GM18507 (cell line): ENCODE results near the gene MED25.
"Not testable (repeated sequence)": the region's sequence is repeated elsewhere in the genome, so short reads cannot be mapped to it uniquely, and the experiment has no call there.

Experiments used
- DNase-seq: peaks from one replicate; pipeline ENCODE4 v3.0.0; 2011; ENCODE audit warnings: low read depth; ENCODE audit not compliant: insufficient read length; ENCODE audit errors: extremely low spot score
- FAIRE-seq: peaks from 2 replicates; lab custom pipeline; 2011; peaks lifted over from hg19 to GRCh38; lab: Jason Lieb, UNC

The MED25 gene

DNA sequence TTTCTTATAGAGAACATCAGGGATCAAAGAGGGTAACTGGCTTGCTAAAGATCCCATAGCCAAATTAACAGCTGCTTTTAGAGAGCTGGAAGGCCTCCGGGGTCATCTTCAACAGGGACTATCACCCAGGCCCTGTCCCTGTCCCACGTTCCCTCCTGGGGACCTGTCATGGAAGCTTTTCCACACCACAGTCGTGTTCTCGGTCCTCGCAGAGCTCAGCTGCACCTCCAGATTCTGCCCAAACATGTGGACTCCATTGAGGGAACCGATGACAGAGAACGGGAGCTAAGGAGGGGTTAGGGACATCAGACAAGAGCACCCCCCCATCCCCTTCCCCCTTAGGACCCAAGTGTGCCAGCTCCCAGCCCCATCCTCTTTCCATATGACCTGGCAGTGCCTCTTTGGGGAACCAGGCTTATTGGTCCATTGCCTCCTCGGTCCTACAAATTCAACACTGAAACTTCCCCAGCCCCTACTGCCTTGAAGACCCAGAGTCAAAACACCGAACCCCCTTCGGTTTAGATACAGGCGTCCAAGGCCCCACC is 5.6 kb upstream of the MED25 start:
- FAIRE-seq (no peak), DNase-seq (no peak)

DNA sequence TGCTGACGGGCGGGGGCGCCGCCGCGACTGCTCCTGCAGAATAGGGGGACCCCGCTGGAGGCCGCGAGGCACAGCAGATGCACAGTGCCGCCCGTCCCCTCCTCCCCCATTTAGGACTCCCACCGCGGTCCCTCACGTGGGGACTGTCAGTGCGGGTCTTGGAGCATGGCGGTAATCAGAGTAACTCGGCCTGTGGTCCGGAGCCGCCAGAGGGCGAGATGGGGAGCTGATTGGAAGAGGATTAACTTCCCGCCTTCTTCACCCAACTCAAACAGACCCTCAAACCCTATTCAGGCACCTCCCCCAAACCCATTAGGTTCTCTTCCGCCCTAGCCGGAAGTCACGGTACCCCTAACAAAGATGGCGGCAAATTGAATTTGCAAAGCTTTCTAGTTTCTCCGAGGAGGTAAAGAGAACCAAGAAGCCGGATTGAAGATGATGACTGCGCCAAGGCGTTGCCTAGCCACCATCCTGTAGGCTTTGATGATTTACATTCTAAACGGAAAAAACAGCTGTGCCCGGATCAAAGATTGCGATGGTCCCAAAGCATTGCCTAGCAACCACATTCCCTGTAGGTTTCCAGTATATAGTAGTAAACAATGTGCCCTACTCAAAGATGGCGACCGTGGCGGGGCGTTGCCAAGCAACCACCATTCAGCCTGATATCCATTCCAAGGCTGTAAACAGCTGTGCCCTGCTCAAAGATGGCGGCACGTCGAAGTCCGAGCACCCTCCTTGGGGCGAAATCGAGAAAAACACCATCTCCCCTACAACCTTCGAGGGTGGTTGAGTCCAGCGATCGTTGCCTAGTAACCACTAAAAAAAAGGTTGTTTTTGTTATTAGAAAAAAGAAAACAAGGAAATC is 4.9 kb upstream of the MED25 start, which contains the start of gene FUZ:
Gene FUZ (minus strand): TSS at position 296 of the 865 bp plus-strand sequence. CDS start 186 bp downstream, at position 110.
- DNase-seq (peak; percentile 78), FAIRE-seq (peak; percentile 97)

DNA sequence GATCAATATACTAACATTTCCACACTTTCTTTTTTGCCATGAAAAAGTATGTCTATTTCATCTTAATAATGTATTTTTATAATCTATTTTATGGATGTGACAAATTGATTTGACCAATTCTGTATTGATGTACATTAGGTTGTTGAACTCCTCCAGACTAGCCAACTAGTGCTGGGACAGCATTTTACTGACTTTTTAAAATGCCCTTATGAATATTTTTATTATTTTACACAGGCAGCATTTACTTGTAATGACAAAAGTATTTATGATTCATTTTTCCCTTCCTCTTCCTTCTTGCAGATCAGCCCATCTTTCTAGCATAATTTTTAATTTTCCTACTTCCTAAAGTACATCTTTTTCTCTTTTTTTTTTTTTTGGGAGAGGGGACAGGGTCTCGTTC is 4.1 kb upstream of the MED25 start:
- no peak for DNase-seq
- FAIRE-seq, result no peak

DNA sequence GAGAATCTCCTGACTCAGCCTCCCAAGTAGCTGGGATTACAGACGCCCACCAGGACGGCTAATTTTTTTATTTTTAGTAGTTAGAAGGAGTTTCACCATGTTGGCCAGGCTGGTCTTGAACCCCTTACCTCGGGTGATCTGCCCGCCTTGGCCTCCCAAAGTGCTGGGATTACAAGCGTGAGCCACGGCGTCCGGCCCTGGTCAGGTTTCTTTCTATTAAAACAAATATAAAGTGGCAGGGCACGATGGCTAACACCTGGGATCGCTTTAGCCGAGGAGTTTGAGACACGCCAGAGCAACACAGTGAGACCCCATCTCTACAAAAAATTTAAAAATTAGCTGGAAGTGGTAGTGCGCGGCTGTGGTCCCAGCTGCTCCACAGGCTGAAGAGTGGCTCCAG is 1.5 kb upstream of the MED25 start:
- no peak for FAIRE-seq
- DNase-seq, result no peak

DNA sequence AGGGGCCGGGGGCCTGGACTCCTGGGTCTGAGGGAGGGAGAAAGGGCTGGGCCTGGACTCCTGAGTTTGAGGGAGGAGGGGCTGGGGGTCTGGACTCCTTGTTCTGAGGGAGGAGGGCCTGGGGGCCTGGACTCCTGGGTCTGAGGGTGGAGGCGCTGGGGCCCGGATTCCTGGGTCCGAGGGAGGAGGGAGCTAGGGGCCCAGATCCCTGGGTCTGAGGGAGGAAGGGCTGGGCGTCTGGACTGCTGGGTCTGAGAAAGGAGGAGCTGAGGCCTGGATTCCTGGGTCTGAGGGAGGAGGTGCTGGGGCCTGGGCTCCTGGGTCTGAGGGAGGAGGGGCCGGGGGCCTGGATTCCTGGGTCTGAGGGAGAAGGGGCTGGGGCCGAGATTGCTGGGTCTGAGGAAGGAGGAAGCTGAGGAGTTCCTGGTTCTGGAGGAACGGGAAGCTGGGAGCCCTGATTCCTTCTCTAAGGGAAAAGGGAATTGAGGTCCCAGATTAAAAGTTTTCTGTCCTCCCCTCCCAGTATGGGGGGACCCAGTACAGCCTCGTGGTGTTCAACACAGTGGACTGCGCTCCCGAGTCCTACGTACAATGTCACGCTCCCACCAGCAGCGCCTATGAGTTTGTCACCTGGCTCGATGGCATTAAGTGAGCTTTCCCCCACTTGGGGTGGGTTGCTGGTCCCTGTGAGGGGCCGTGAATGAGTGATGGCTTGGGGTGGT is 721 bp downstream of the MED25 start:
- FAIRE-seq (no peak), DNase-seq (no peak)

DNA sequence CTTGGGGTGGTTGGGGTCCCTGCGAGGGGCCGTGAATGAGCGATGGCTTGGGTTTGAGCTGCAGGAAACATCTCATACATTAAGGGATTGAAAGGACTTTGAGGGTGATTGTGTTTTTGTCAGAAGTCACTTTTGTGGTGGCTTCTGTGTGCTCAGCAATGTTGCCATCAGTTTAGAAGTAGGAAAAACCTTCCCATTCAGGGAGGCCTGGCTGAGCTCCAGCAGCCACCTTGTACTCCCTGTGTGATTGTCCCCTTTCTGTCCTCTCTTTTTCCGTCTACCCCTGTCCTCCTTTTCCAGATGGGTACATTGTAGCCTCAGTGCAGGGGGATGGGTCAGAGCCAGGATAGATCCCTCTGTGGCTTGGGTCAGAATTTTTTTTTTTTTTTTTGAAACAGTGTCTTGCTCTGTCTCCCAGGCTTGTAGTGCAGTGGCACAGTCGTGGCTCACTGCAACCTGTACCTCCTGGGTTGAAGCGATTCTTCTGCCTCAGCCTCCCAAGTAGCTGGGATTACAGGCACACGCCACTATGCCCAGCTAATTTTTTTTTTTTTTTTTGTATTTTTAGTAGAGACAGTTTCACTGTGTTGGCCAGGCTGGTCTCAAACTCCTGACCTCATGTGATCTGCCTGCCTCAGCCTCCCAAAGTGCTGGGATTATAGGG is 1.5 kb downstream of the MED25 start:
- not testable (repeated sequence) for DNase-seq, FAIRE-seq

DNA sequence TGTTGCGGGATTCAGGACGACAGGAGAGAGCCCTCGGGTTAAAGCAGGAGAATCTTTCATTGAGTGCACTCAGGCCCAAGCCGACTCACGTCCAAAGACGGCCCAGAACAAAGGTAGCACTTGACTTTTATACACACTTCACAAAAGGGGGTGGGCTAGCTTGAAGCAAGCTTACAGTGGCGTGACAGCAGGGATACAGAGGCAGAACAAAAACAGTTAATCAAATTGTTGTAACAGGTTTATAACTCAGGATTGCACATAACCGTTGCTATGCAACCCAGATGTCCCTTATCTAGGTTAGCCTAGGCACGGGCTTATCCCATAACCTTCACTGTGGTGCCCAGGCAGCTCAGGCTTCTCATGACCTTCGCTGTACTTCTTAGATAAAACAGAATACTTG is 2.0 kb downstream of the MED25 start:
- no peak for DNase-seq

DNA sequence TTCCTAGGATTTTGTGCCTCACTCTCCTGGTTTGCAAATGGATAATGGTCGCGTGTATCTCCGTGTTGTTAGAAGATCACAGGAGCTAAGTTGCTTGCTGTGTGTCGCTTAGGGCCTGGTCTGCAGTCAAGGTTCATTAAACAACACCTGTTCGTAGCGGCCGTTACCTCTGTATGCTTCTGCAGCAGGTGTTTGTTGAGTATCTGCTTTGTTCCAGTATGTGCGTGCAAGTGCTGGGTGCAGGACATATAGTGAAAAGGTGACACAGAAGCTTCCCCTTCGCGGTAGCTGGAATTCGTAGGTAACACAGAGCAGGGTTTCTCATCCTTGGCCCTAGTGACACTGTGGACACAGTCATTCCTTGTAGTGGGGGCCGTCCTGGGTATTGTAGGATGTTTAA is 5.4 kb downstream of the MED25 start:
- DNase-seq, result no peak

More for the DNA sequence above, 2.0 kb downstream of the MED25 start:
- FAIRE-seq, result no peak

DNA sequence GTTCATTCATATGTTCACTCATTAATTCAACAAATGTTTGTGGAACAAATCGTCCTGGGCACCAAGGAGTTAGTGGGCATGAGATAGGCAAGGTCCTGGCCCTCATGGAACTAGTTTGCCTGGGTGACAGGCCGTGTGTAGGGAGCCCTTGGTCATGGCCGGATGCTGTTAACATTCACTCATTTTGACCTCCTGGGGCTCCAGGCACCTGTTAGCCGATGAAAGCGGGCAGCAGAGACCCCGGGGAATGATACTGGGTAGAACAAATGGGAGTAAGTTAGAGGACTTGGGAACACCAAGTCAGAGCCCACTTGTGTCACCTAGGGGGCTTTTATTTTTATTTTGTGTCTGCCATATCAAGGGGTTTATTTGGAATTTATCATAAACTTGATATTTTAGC is 6.6 kb downstream of the MED25 start:
- FAIRE-seq (no peak), DNase-seq (no peak)

More for the DNA sequence above, 5.4 kb downstream of the MED25 start:
- FAIRE-seq, result no peak

DNA sequence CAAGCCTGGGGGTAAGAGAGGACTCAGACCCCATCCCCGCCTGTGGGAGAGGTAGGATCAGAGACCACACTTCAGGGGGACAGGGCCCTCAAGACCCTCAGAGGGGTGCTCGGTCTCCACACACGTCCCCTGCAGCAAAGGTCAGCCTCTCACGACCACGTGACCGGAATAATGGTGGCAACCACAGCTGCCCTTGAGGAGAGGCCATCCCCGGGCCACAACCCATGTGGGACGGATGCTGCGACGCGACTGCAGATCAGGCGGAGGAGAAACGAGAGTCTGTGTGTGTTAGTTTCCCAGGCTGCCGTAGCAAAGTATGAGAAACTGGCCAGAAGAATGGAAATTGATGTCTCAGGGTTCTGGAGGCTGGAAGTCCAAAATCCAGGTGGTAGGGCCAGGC is 8.9 kb downstream of the MED25 start:
- DNase-seq (no peak), FAIRE-seq (no peak)

DNA sequence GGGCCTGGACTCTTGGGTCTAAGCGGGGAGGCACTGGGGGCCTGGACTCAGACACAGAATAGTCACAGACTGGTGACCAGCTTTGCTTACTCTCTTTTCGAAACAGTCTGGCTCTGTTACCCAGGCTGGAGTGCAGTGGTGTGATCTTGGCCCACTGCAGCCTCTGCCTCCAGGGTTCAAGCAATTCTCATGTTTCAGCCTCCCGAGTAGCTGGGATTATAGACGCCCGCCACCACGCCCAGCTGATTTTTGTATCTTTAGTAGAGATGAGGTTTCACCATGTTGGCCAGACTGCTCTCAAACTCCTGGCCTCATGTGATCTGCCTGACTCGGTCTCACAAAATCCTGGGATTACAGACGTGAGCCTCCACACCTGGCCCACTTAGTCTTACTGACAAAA is 11.1 kb downstream of the MED25 start:
- no peak for DNase-seq
- no peak for FAIRE-seq

DNA sequence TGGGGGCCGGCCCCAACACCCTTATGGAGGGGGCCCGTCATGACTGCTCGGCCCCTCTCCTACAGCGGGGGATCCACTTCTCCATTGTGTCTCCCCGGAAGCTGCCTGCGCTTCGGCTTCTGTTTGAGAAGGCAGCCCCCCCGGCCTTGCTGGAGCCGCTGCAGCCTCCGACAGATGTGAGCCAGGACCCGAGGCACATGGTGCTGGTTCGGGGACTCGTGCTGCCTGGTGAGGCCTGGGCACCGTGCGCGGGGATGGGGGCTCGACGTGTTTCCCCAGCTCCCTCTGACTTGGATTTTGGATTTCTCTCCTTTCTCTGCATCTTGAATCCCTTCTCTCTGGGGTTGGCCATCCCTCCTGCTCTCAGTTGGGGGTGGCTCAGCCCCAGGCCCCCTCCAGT is 11.6 kb downstream of the MED25 start:
- no peak for FAIRE-seq
- no peak for DNase-seq

DNA sequence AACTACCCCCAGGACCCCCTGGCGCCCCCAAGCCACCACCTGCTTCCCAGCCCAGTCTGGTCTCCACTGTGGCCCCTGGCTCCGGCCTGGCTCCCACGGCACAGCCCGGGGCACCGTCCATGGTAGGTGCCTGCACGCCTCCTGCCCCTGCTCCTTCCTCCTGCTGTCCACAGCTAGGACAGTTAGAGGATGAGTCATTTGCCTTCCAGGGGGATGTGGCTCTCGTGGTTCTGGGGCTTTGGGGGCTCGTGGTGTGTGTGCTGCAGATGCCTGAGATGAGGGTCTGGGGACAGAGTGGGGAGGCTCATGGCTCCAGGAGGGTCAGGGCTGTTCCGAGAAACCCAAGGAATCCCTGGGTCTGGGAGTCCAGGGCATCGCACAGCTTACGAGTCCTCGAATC is 12.7 kb downstream of the MED25 start:
- DNase-seq, result no peak
- FAIRE-seq, result no peak

DNA sequence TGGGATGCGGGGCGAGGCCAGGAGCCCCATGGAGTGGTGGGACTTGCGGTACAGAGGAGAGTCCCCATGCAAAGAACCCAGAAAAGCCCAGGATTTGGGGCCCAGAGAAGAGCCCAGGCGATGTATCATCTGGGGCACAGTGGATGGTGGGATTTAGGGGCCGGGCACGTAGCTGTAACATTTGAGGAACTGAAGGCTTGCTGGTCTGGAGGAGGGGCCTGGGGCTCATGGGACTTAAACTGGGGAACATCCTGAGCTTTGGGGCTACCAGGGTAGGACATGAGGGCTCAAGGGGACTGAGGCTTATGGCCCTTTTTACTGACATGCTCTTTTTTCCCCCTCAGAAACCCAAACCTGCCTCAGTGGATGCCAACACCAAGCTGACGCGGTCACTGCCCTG is 13.5 kb downstream of the MED25 start:
- FAIRE-seq (no peak), DNase-seq (no peak)

DNA sequence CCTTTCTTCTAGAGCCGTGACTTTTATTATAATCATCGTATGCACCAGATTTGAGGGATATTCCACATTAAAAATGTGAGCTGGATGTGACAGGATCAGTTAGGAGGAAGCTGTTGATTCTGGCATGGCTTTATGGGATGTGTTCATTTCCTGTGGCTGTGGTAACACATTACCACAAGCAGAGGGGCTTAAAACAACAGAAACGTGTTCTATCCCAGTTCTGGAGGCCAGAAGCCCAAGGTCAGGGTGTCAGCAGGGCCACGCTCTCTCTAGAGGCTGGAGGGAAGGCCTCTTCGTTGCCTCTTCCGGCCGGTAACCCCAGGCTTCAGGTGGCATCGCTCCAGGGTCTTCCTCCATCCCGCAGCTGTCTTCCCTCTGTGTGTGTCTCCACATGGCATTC is 14.5 kb downstream of the MED25 start:
- DNase-seq, result no peak
- FAIRE-seq, result no peak

DNA sequence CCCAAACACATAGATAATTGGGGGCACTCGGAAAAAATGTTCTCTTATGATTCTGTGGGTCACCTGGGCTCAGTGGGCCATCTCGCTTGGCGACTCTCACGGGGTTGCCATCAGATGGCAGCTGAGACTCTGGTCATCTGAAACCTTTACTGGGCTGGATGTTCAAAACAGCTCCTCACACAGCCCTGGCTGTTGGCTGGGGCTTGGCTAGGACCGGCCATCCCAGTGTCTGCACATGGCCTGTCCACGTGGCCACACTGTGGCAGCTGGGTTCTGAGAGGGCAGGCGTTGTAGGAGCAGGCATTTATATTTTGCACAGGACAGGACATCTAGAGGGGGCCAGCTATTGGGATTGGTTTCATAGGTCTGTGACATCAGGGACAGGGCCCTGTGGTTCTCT is 15.5 kb downstream of the MED25 start:
- no peak for FAIRE-seq
- no peak for DNase-seq

DNA sequence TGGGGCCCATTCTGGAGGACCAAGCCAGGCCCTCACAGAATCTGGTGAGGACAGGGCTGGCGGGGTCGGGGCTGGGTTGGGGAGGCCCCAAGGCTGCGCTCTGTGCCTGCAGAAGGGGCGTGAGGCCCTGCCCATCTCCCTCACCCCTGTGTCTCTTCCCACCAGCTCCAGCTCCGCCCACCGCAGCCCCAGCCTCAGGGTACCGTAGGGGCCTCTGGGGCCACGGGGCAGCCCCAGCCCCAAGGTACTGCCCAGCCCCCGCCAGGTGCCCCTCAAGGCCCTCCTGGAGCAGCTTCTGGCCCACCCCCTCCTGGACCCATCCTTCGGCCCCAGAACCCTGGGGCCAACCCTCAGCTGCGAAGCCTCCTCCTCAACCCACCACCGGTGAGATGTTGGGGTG is 17.5 kb downstream of the MED25 start:
- no peak for FAIRE-seq
- DNase-seq, result no peak

DNA sequence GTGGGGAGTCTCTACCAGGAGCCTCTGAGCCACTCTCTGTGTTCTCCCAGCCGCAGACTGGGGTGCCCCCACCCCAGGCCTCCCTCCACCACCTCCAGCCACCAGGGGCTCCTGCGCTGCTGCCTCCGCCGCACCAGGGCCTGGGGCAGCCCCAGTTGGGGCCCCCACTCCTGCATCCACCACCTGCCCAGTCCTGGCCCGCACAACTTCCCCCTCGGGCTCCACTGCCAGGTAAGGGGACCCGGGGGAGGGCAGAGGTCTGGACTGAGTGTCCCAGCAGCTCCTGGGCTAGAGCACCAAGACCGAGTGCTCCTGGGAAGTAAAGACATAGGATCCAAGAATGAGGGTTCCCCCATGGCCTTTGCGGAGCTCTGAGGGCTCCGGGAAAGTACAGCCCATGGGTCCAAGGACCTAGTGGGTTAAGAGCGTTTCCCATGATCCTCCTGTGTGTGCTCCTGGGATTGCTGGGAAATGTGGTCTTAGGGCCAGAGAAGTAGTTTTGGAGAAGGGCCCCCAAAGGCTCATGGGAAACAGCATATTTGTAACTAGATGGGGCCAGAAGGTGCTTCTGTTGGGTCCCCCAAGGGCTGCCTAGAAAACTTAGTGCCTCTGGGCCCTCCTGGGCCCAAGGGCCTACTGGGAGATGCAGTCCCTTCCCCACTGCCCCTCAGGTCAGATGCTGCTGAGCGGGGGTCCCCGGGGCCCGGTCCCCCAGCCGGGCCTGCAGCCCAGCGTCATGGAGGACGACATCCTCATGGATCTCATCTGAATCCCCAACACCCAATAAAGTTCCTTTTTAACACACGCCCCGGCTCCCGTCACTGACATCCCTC is 18.3 kb downstream of the MED25 start:
- FAIRE-seq, result no peak
- DNase-seq, result no peak

DNA sequence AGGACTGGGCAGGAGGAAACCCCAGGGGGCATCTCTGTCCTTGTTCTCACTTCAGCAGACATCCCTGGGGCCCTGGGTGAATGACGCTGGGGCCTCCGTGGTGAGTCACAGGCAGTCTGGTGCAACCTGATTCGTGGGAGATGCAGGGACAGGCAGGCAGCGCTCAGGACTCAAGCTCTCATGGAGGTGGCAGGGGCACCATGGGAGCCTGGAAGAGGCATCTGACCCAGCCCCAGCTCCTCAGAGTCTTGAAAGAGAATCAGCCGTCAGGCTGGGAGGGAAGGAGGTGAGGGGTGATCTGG is 18.9 kb downstream of the MED25 start:
- DNase-seq (no peak), FAIRE-seq (no peak)
